K562 (cell line): ENCODE data around the gene GP1BB. TPM values are rescaled to one million over a fixed set of nuclear protein-coding genes. Genes with fewer than 3 reads are reported as not detected.

Experiments
- ASH1L ChIP-seq: fragments of 450-650 bp; IDR thresholded peaks from 2 replicates; pipeline ENCODE4 v1.6.1; 2018; ENCODE audit warnings: borderline replicate concordance, mild to moderate bottlenecking, low read depth; ENCODE audit not compliant: partially characterized antibody
- CTCF ChIP-seq, 3 experiments: IDR thresholded peaks in 2 of 3; conservative IDR thresholded peaks in 1 of 3; 2 replicates each; pipeline ENCODE4 v1.5.1; 2011 to 2012; ENCODE audit warnings: low read length in 3 of 3, mild to moderate bottlenecking in 3 of 3, control low read depth in 2 of 3, improper control_type of control experiment in 1 of 3, inconsistent platforms in 1 of 3, low read depth in 1 of 3, mixed read lengths in 1 of 3, moderate library complexity in 1 of 3; ENCODE audit not compliant: insufficient read depth in 2 of 3
- FOXJ2 ChIP-seq: fragments of 200-800 bp; sonication (Bioruptor generic); IDR thresholded peaks from 2 replicates; pipeline ENCODE4 v1.6.1; 2016; ENCODE audit warnings: missing genetic modification characterization, missing compliant biosample characterization
- MLX ChIP-seq, 2 experiments: fragments of 450-650 bp in 1 of 2; sonication (generic) in 1 of 2; formaldehyde crosslinking; conservative IDR thresholded peaks; 2 replicates each; pipeline versions ENCODE4 v1.4.0 to v1.8.1; 2020 to 2022; ENCODE audit warnings: mild to moderate bottlenecking in 1 of 2, missing genetic modification reagents in 1 of 2
- MYC ChIP-seq, 2 experiments: fragments of 250-450 bp in 1 of 2; sonication (Bioruptor Pico) in 1 of 2; IDR thresholded peaks; 2 replicates each; pipeline versions ENCODE4 v1.5.1 to v1.6.1; 2012 to 2021; ENCODE audit warnings: low read depth in 2 of 2, borderline replicate concordance in 1 of 2, improper control_type of control experiment in 1 of 2, low read length in 1 of 2, mild to moderate bottlenecking in 1 of 2, moderate library complexity in 1 of 2
- PTBP1 ChIP-seq: fragments of 200-400 bp; formaldehyde crosslinking; IDR thresholded peaks from 2 replicates; pipeline ENCODE4 v1.6.1; 2017; ENCODE audit warnings: low read depth, low read length
- RBBP5 ChIP-seq: fragments of 200-600 bp; sonication (generic); IDR thresholded peaks from 2 replicates; pipeline ENCODE4 v1.6.1; 2012; ENCODE audit warnings: borderline replicate concordance, mild to moderate bottlenecking, low read length, control low read depth, inconsistent platforms; ENCODE audit not compliant: insufficient read depth, poor library complexity, severe bottlenecking
- SAP30 ChIP-seq: fragments of 200-600 bp; sonication (generic); IDR thresholded peaks from 2 replicates; pipeline ENCODE4 v1.6.1; 2012; ENCODE audit warnings: borderline replicate concordance, low read depth, mild to moderate bottlenecking, moderate library complexity, low read length, control low read depth, inconsistent platforms; ENCODE audit not compliant: insufficient read depth, poor library complexity, severe bottlenecking
- STAT6 ChIP-seq: sonication (generic); formaldehyde crosslinking; IDR thresholded peaks from 2 replicates; pipeline ENCODE4 v1.8.1; 2023; ENCODE audit warnings: mild to moderate bottlenecking, missing genetic modification reagents
- XRCC5 ChIP-seq: fragments of 200-400 bp; formaldehyde crosslinking; IDR thresholded peaks from 2 replicates; pipeline ENCODE4 v1.6.1; 2017; ENCODE audit warnings: low read depth, mild to moderate bottlenecking, low read length
- ZNF23 ChIP-seq: fragments of 250-450 bp; sonication (Bioruptor Pico); IDR thresholded peaks from 2 replicates; pipeline ENCODE4 v1.4.0; 2020; ENCODE audit warnings: mild to moderate bottlenecking
- ZNF263 ChIP-seq: sonication (generic); formaldehyde crosslinking; IDR thresholded peaks from 2 replicates; pipeline ENCODE4 v1.8.0; 2022; ENCODE audit warnings: mild to moderate bottlenecking, missing genetic modification reagents, borderline replicate concordance
- ZNF354B ChIP-seq: fragments of 250-450 bp; sonication (Bioruptor Pico); IDR thresholded peaks from 2 replicates; pipeline ENCODE4 v1.4.0; 2020
- ZNF384 ChIP-seq: IDR thresholded peaks from 2 replicates; pipeline ENCODE4 v1.6.1; 2012; ENCODE audit warnings: low read depth, low read length, improper control_type of control experiment
- polyA plus RNA-seq, 8 experiments: library from polyadenylated mRNA; depleted of rRNA in 4 of 8; stranded (reverse) in 5 of 8; unstranded in 3 of 8; fragments of >200 nt; fragmentation: Nextera tagmentation in 2 of 8; fragmentation: Illumina TruSeq in 1 of 8; extraction: Ambion mirVana in 2 of 8; extraction: Trizol in 1 of 8; gene quantifications; 2 replicates each; pipeline versions ENCODE4 v1.2.1 to v1.2.3, GENCODE V29; 2011 to 2014; ENCODE audit warnings: inconsistent platforms in 1 of 8, missing spikeins in 1 of 8
- total RNA-seq, 7 experiments: library from RNA; depleted of rRNA in 6 of 7; stranded (reverse); fragments of >200 nt in 6 of 7; fragmentation: Illumina TruSeq in 2 of 7; extraction: Trizol in 2 of 7; gene quantifications; 2 replicates each; pipeline versions ENCODE4 v1.2.1 to v1.2.3, GENCODE V29; 2011 to 2021; ENCODE audit warnings: low replicate concordance in 1 of 7
- TF ChIP-seq, protein P1 (sequence below): fragments of 250-450 bp; sonication (Bioruptor Pico); IDR thresholded peaks from 2 replicates; pipeline ENCODE4 v1.4.0; 2020
- TF ChIP-seq, protein P2 (sequence below): sonication (generic); formaldehyde crosslinking; IDR thresholded peaks from 2 replicates; pipeline ENCODE4 v1.4.0; 2020; ENCODE audit warnings: mild to moderate bottlenecking, missing genetic modification reagents

GP1BB gene
- total and polyA plus RNA-seq, 9 of the 15 experiments (the other 6 are each of a cell fraction or from before 2014, with no cell fraction given): 0.69 to 162 (median 2.8) TPM

- TF ChIP-seq ASH1L (no peak), STAT6 (CRISPR knock-in tag) (peak; percentile 47; the same call in 1 of the 2 replicates), PTBP1 (no peak), ZNF354B (CRISPR knock-in tag) (no peak), ZNF263 (no peak), CTCF (IDR thresholded peaks at IDR 0.05 in 2 of 3, conservative IDR thresholded peaks at IDR 0.05 in 1 of 3; ENCODE audit: insufficient read depth in 2 of 3, low read depth in 1 of 3, low read length in 3 of 3) (0 out of 6 replicates have a peak, but pooled peaks of 1 of the 3 experiments have one; percentile 0), ZNF23 (CRISPR knock-in tag) (no peak), SAP30 (peak; percentile 41), MLX (CRISPR knock-in tag; conservative IDR thresholded peaks at IDR 0.05) (0 out of 4 replicates have a peak, but pooled peaks of 1 of the 2 experiments have one; percentile 24), XRCC5 (no peak), ZNF384 (no peak), FOXJ2 (tag) (no peak), RBBP5 (peak; percentile 69), MYC (IDR thresholded peaks at IDR 0.05; ENCODE audit: low read depth, low read length) (no peak), MYC (CRISPR knock-in tag; IDR thresholded peaks at IDR 0.05; ENCODE audit: borderline replicate concordance, low read depth) (peak; percentile 46; the same call in 1 of the 2 replicates)
- TF ChIP-seq, protein P1, sequence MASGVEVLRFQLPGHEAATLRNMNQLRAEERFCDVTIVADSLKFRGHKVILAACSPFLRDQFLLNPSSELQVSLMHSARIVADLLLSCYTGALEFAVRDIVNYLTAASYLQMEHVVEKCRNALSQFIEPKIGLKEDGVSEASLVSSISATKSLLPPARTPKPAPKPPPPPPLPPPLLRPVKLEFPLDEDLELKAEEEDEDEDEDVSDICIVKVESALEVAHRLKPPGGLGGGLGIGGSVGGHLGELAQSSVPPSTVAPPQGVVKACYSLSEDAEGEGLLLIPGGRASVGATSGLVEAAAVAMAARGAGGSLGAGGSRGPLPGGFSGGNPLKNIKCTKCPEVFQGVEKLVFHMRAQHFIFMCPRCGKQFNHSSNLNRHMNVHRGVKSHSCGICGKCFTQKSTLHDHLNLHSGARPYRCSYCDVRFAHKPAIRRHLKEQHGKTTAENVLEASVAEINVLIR (CRISPR knock-in tag): no peak
- TF ChIP-seq, protein P2, sequence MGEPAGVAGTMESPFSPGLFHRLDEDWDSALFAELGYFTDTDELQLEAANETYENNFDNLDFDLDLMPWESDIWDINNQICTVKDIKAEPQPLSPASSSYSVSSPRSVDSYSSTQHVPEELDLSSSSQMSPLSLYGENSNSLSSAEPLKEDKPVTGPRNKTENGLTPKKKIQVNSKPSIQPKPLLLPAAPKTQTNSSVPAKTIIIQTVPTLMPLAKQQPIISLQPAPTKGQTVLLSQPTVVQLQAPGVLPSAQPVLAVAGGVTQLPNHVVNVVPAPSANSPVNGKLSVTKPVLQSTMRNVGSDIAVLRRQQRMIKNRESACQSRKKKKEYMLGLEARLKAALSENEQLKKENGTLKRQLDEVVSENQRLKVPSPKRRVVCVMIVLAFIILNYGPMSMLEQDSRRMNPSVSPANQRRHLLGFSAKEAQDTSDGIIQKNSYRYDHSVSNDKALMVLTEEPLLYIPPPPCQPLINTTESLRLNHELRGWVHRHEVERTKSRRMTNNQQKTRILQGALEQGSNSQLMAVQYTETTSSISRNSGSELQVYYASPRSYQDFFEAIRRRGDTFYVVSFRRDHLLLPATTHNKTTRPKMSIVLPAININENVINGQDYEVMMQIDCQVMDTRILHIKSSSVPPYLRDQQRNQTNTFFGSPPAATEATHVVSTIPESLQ (CRISPR knock-in tag): no peak
Observed at GRCh38 chr22:19716041-19716828, 7.1 kb upstream of the GP1BB start (continued).
